DMS 273 (cell line): ENCODE data around the gene FKBP1B.
"Not testable (repeated sequence)": the region's sequence is repeated elsewhere in the genome, so short reads cannot be mapped to it uniquely, and the experiment has no call there.

ENCODE experiments used
- DNase-seq: peaks from one replicate; lab custom pipeline; 2025; ENCODE audit not compliant: unreplicated experiment; lab: John Stamatoyannopoulos, UW

FKBP1B gene

GRCh38 chr2:24022324-24022974, 27.1 kb upstream of the FKBP1B start:
- no peak for DNase-seq

GRCh38 chr2:24022975-24023575, 26.5 kb upstream of the FKBP1B start:
- peak; percentile 55 for DNase-seq

DNA sequence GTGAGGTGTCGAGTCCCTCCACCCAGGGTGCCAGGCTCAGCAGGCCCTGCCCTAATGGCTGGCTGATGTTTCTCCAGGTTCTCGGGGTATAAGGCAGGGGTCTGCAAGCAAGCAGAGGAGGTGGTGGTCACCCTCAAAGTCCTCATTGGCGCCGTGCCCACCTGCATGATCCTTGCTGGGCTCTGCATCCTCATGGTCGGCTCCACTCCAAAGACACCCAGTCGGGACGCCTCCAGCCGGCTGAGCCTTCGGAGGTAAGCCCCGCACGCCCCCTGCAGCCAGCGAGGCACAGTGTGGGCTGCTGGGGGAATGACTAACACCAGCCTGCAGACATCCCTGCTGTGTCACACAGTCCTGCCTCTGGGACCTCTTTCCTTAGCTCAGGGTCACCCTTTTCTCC, 25.5 kb upstream of the FKBP1B start:
- DNase-seq = peak; percentile 28

DNA sequence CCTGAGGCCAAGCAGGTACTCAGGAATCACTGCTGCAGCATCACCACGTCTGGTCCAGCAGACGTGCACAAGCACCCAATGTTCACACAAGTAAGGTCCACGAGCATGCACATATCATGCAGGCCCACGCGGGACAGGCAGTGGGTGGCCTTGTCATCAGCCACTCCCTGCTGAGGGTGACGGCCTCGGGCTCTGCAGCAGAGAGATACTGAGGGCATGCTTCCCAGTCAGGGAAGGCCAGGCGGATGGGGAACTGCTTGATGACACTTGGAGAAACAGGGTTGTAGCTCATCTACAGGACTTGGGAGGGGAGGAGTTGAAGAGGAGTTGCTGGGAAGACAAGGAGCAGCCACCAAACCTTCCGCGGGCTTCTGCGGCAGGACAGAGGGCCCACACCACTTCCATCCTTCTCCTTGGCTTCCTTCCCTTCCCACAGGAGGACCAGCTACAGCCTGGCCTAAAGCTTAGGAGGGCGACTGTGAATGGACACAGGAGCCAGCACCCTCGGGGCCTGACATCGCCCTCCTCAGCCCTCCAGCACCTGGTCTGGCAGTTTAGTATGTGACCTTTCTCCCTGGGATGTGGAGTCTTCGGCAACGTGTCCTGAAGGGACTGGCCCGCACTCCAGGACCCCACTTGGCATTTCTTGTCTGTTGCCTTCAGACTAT, 24.4 kb upstream of the FKBP1B start:
- DNase-seq = no peak

- no peak for DNase-seq
Observed at GRCh38 chr2:24026233-24026632, 23.3 kb upstream of the FKBP1B start.

- DNase-seq = no peak
Observed at GRCh38 chr2:24038786-24039499, 10.6 kb upstream of the FKBP1B start.

- no peak for DNase-seq
Observed at GRCh38 chr2:24040511-24040910, 9.0 kb upstream of the FKBP1B start.

DNA sequence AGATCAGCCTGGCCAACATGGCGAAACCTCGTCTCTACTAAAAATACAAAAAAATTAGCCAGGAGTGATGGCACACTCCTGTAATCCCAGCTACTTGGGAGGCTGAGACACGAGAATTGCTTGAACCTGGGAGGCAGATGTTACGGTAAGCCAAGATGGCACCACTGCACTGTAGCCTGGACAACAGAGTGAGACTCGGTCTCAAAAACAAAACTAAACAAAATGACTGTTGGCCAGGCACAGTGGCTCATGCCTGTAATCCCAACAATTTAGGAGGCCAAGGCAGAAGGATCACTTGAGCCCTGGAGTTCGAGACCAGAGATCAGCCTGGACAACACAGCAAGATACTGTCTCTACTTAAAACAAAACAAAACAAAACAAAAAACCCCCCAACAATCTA, 6.4 kb upstream of the FKBP1B start:
- not testable (repeated sequence) for DNase-seq

DNA sequence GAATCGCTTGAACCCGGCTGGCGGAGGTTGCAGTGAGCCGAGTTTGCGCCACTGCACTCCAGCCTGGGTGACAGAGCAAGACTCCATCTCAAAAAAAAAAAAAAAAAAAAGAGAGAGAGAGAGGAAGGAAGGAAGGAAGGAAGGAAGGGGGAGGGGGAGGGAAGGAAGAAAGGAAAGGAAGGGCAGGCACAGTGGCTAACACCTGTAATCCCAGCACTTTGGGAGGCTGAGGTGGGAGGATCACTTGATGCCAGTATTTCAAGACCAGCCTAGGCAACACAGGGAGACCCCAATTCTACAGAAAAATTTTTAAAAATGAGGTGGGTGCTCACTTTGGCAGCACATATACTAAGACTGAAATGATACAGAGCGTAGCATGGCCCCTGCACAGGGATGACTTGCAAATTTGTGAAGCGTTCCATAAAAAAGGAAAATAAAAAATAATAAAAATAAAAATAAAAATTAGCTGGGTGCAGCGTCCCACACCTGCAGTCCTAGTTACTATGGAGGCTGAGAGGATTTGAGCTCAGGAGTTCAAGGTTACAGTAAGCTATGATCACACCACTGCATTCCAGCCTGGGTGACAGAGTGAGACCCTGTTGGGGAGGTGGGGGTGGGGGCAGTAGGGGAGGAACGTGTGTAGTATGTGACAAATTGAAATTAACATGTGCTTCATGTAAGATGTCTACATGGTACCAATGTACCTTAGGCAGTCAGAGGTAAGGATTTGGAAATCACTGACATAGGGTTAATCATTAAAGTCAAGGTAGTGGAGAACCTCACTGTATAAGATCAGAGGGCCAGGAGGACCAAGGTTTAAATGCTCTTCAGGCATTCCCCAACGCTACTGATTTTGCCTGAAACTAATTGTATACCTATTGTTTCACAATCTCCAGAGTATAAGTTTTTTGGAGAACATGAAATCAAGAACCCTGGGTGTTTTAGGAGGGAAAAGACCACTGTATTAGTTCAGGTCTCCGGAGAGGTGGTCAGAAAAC, 3.7 kb upstream of the FKBP1B start:
- no peak for DNase-seq

- no peak for DNase-seq
Observed at GRCh38 chr2:24046599-24046929, 3.0 kb upstream of the FKBP1B start.

DNA sequence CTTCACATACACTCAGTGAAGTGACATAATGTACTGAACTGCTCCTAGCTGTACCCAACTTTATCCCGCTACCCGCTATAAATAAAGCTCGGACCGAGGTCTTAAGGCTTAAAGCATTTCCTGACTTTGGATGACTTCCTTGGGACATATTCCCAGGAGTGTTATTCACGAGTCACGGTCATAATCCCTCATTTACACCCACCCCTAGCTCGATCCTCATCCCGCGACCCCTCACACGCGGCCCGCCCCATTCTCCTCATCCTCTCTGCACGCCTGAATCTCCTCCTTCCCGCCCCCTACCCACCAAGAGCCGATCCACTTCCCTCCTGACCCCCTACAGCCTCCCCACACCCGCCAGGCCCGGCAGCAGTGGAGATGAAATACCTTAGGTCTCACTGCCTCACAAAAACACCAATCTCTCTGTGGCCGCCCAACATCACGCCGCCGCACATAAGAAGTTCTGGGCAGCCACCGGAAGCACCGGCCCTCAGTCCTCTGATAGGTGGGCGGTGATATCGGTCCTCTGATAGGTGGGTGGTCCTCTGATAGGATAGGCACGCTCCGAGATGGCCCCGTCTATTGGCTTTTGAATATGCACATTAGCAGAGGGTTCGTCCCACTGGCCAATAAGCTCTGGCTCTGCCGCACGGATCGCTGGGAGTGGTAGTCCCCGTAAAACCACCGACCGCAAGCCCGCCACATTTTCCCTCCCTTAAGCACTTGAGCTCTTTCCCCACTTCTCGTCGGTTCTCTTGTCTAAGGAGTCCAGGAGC, 2.4 kb upstream of the FKBP1B start, which contains the start of gene WDCP:
Gene WDCP, minus strand, starts transcription at position 462 of the 773 bp plus-strand sequence. CDS start 7,897 bp downstream, outside the sequence.
- DNase-seq = peak; percentile 99

- DNase-seq = no peak
Observed at GRCh38 chr2:24047703-24048033, 1.9 kb upstream of the FKBP1B start.

GRCh38 chr2:24048769-24049484, 614 bp upstream of the FKBP1B start:
- DNase-seq = peak; percentile 56

- DNase-seq = peak; percentile 42
Observed at GRCh38 chr2:24050041-24050979, 769 bp downstream of the FKBP1B start.

DNA sequence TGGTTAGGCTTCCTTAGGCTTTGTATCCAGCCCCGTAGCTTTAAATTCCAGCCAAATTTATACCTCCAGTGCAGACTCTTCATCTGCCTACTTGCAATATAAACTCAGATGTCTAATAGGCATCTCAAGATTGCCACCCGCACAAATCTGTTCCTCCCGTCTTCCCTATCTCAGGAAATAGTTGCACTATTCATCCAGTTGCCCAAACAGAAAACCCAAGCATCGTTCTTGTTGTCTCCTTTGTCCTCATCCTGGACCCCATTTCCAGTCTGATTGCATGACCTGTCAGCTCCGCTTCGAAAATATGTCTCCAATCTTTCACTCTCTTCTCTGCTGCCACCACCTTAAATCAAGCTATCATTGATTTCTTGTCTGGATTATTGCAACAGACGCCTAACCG, 2.3 kb downstream of the FKBP1B start:
- DNase-seq = no peak

DNA sequence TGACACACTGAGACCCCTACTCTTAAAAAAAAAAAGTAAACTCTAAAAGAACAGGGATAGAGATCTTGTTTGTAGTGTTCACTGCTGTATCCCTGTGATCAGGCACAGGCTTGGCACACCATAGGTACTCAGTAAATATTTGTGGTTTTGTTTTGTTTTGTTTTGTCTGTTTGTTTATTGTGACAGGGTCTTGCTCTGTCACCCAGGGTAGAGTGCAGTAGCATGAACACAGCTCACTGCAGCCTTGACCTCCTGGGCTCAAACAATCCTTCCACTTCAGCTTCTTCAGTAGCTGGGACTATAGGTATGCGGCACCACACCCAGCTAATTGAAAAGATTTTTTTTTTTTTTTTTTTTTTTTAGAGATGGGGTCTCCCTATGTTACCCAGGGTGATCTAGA, 3.4 kb downstream of the FKBP1B start:
- no peak for DNase-seq

DNA sequence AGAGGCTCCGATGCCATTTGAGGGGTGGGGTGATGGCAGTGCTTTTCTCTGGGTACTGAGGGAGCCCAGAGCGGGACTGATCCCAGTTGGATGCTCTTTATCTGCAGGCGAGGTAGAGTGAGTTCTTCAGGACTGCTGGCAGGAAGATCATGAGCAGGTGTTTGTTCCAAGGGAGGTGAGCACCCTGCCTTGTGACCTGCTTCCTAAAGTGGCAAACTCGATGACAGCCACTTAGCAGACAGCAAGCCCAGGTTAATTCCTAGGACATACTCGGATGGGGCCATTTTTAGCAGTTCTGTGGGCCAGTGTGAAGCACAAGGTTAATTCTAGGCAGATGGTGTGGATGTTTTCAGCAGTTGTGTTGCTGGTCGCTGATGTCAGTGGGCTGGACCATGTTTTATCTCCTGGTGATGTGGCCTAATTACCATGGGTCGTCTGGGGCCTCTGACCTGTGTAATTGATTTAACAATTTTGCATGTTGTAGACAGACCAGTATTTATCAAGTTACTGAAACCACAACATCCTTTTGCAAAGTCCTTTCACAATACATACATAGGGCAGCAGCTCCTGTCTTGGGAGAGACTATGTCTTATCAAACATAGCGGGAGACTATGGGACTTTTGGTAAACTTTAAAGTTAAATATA, 4.9 kb downstream of the FKBP1B start:
- DNase-seq = no peak

DNA sequence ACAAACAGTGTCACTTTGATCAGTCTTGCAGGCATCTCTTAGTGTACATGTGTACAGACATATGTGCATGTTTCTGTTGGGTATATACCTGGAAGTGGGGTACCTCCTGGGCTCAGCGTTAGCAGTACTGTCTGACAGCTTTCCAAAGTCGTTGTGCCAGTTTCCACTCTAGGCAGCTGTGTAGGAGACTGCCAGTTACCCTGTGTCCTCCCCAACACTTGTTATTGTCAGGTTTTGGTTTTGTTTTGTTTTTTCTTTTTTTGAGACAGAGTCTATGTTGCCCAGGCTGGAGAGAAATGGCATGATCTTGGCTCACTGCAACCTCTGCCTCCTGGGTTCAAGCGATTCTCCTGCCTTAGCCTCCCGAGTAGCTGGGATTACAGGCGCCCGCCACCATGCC, 6.2 kb downstream of the FKBP1B start:
- no peak for DNase-seq
